Transverse colon (tissue), 4 donors: Measurements from ENCODE around the gene SLC35F1. TPM values are rescaled to one million over a fixed set of nuclear protein-coding genes. Genes with fewer than 3 reads are reported as not detected.

Source experiments
- DNase-seq: peaks from one replicate; pipeline ENCODE4 v3.0.0-alpha.2; 2019
- H3K27ac ChIP-seq, 4 donors: fragments of 200-600 bp; sonication (generic); 2 replicates each; pipeline ENCODE4 v1.5.1; 2016 to 2018; ENCODE audit warnings: inconsistent platforms in 4 of 4
- H3K27me3 ChIP-seq: fragments of 200-600 bp; sonication (generic); 2 replicates; pipeline ENCODE4 v1.5.1; 2017; ENCODE audit warnings: inconsistent platforms
- H3K36me3 ChIP-seq, 4 donors: fragments of 200-600 bp; sonication (generic); 2 replicates each; pipeline ENCODE4 v1.5.1; 2017 to 2019; ENCODE audit warnings: inconsistent platforms in 4 of 4
- H3K4me1 ChIP-seq, 4 donors: fragments of 200-600 bp; sonication (generic); 2 replicates each; pipeline ENCODE4 v1.5.1; 2017 to 2020; ENCODE audit warnings: inconsistent platforms in 4 of 4
- H3K4me3 ChIP-seq, 4 donors: fragments of 200-600 bp; sonication (generic); 1 replicate in 1 of 4; 2 replicates in 3 of 4; pipeline versions ENCODE4 v1.5.1 to v1.6.1; 2017 to 2019; ENCODE audit warnings: inconsistent platforms in 4 of 4
- H3K9me3 ChIP-seq, 2 donors: fragments of 200-600 bp; sonication (generic); 2 replicates each; pipeline ENCODE4 v1.5.1; 2017 to 2019; ENCODE audit warnings: inconsistent platforms in 2 of 2
- CTCF ChIP-seq, 5 experiments: fragments of 200-600 bp in 3 of 5; fragments of 450-650 bp in 2 of 5; sonication (generic) in 3 of 5; IDR thresholded peaks; 1 replicate in 2 of 5; 2 replicates in 3 of 5; pipeline ENCODE4 v1.5.1; 2016 to 2017; ENCODE audit warnings: antibody characterized with exemption in 5 of 5, inconsistent platforms in 3 of 5, mild to moderate bottlenecking in 2 of 5, moderate library complexity in 1 of 5
- EP300 ChIP-seq: sonication (generic); formaldehyde crosslinking; IDR thresholded peaks from one replicate; pipeline ENCODE4 v1.6.1; 2017; ENCODE audit warnings: antibody characterized with exemption, low read depth
- POLR2A ChIP-seq: fragments of 450-650 bp; IDR thresholded peaks from one replicate; pipeline ENCODE4 v1.6.1; 2016; ENCODE audit warnings: antibody characterized with exemption, mild to moderate bottlenecking, moderate library complexity
- POLR2AphosphoS5 ChIP-seq, 3 donors: sonication (generic); formaldehyde crosslinking; IDR thresholded peaks; one replicate each; pipeline ENCODE4 v1.6.1; 2016; ENCODE audit warnings: antibody characterized with exemption in 3 of 3
- WGBS, 2 donors: methylation state at CpG; one replicate each; pipeline ENCODE4 v1.1.5; 2018; ENCODE audit warnings: low coverage in 1 of 2; 5-methylcytosine and 5-hydroxymethylcytosine counted together
- in situ Hi-C, 4 donors: fragments of 200-750 bp; cut with MboI; loops; one replicate each; pipeline versions ENCODE4 v1.15.0 to v1.15.1; 2017; ENCODE audit warnings: low sequenced_read_pairs in 3 of 4, low pct_ligation_motif_present in 1 of 4, low pct_unique_long_range_greater_than_20kb in 1 of 4
- intact Hi-C: fragments of 100-400 bp; cut with DNase I; formaldehyde crosslinking; loops from one replicate; pipeline ENCODE4 v1.15.1; 2023; ENCODE audit warnings: low total_unique reads
- total RNA-seq, 4 donors: library from RNA; depleted of rRNA; stranded (reverse); fragments of >200 nt; gene quantifications; one replicate each; pipeline ENCODE4 v1.1.0, GENCODE V29; 2016

Gene SLC35F1
- total RNA-seq, 4 donors from 2014 or later = 0.37 to 1.1 (median 0.71) TPM

- no peak overlapping the region for H3K27ac ChIP-seq
- no peak overlapping the region for H3K4me3 ChIP-seq
- intact Hi-C loops (no loop called here), in situ Hi-C loops (no loop called here)
- no peaks in the 10 kb centered on the region for H3K9me3 ChIP-seq
- TF ChIP-seq CTCF (IDR thresholded peaks at IDR 0.05) (no peak), POLR2AphosphoS5 (IDR thresholded peaks at IDR 0.05) (no peak), EP300 (no peak), POLR2A (no peak)
- WGBS, 2 donors = 64% methylated on average over 2 of the region's 2 CpGs; no CpG with 5 or more reads in 1 of the 2 donors
- no peak for DNase-seq
- H3K36me3 ChIP-seq = no peaks in the 10 kb centered on the region
- no peaks in the 10 kb centered on the region for H3K4me1 ChIP-seq
- no peaks in the 10 kb centered on the region for H3K27me3 ChIP-seq
These were observed 311.1 kb downstream of the SLC35F1 start for GRCh38 chr6:118218156-118218555.

- in situ Hi-C loops (no loop called here), intact Hi-C loops (no loop called here)
- Histone ChIP-seq H3K9me3 (no peaks in the 10 kb centered on the region), H3K36me3 (no peaks in the 10 kb centered on the region), H3K27me3 (no peaks in the 10 kb centered on the region), H3K4me3 (no peak overlapping the region), H3K4me1 (no peaks in the 10 kb centered on the region), H3K27ac (no peak overlapping the region)
- WGBS, 2 donors = 53% methylated on average over 2 of the region's 2 CpGs; no CpG with 5 or more reads in 1 of the 2 donors
- no peak for DNase-seq
- TF ChIP-seq CTCF (IDR thresholded peaks at IDR 0.05) = no peak
- no peak for TF ChIP-seq POLR2AphosphoS5 (IDR thresholded peaks at IDR 0.05)
- no peak for TF ChIP-seq EP300
- no peak for TF ChIP-seq POLR2A
These were observed 313.5 kb downstream of the SLC35F1 start for GRCh38 chr6:118220429-118221128.

- H3K27me3 ChIP-seq = no peaks in the 10 kb centered on the region
- no peak overlapping the region for H3K4me3 ChIP-seq
- 64 to 66% methylated on average over 2 to 3 of the region's 3 CpGs for WGBS, 2 donors
- no peaks in the 10 kb centered on the region for H3K4me1 ChIP-seq
- no peaks in the 10 kb centered on the region for H3K36me3 ChIP-seq
- no peak for DNase-seq
- H3K27ac ChIP-seq = no peak overlapping the region
- no peaks in the 10 kb centered on the region for H3K9me3 ChIP-seq
- in situ Hi-C loops (no loop called here), intact Hi-C loops (no loop called here)
- TF ChIP-seq POLR2AphosphoS5 (IDR thresholded peaks at IDR 0.05) (no peak), CTCF (IDR thresholded peaks at IDR 0.05) (no peak)
These were observed 316.3 kb downstream of the SLC35F1 start for GRCh38 chr6:118223316-118223715.

- Histone ChIP-seq H3K27me3 (no peaks in the 10 kb centered on the region), H3K9me3 (no peaks in the 10 kb centered on the region), H3K27ac (no peak overlapping the region), H3K4me1 (no peaks in the 10 kb centered on the region), H3K4me3 (no peak overlapping the region), H3K36me3 (no peaks in the 10 kb centered on the region)
- in situ Hi-C loops = no loop called here
- TF ChIP-seq EP300 (no peak), POLR2A (no peak), POLR2AphosphoS5 (IDR thresholded peaks at IDR 0.05) (no peak), CTCF (IDR thresholded peaks at IDR 0.05) (no peak)
- intact Hi-C loops = no loop called here
- DNase-seq = no peak
- 54 to 67% methylated on average over 1 to 3 of the region's 3 CpGs for WGBS, 2 donors
These were observed 321.8 kb downstream of the SLC35F1 start for GRCh38 chr6:118228886-118229285.
